Activated CD4-positive, alpha-beta T cell treated with anti-CD3 and anti-CD28 coated beads, Interleukin-2, amount 50 U/mL, for 16 hours (primary cell): Measurements from ENCODE around the gene DMD.

Experiments
- DNase-seq: peaks from one replicate; pipeline ENCODE4 v3.0.0-alpha.2; 2020

Gene DMD

DNA sequence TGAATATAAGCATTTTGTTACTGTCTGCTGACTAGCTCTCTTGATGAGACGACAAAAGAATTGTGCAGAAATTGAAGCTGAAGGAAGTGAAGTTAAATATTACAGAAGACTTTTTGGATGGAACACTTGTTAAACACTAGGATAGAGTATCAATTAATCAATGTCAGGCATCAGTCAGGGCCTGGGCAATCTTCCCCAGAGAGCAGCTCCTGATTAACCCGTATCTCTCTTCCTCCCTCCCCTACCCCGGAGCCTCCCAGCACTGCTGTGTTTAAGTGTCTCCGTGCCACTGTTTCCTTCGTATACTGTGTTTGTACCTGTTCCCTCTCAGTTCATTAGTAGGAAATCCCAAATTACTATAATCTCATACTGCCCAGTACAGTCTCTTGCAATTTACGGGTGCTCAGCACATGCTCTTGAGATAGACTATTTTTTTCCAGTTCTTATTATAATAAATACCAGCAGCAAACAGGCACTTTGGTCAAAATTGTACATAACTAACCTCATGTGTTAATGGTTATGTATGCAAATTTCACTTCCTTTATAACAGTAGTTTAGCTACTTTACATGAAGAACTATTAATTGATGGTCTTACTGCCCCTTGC lies 1373.8 kb downstream of the DMD start:
- DNase-seq = no peak

DNA sequence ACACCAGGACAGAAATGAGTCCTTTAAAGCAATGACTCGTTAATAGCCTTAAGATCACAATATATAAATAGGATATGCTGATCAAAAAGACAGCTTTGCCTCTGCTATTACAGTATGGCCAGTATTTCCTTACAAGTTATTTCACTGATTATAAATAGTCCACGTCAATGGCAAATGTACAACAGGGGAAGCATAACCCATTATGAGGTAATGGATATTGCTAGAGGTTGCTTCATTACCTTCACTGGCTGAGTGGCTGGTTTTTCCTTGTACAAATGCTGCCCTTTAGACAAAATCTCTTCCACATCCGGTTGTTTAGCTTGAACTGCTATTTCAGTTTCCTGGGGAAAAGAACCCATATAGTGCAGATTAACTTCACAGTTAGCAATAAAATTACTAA lies 1374.9 kb downstream of the DMD start:
- no peak for DNase-seq

DNA sequence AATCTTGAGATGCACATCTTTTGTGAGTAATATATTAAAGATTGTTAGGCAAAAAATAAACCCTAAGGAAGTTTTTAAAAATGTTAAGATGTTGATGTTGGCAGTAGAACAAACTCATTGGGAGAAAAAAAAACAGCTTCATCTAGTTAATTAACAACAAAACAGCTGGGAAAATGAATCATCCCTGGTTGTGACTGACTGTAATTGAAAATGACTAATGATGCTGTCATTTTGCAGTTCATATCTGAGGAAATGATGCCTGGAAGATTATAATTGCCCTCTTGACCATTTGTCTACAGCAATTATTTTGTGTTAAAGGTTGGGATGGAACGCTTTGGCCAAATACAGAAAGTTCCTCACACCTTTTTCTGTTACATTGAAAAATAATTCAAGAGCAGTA lies 1379.1 kb downstream of the DMD start:
- DNase-seq = no peak

DNA sequence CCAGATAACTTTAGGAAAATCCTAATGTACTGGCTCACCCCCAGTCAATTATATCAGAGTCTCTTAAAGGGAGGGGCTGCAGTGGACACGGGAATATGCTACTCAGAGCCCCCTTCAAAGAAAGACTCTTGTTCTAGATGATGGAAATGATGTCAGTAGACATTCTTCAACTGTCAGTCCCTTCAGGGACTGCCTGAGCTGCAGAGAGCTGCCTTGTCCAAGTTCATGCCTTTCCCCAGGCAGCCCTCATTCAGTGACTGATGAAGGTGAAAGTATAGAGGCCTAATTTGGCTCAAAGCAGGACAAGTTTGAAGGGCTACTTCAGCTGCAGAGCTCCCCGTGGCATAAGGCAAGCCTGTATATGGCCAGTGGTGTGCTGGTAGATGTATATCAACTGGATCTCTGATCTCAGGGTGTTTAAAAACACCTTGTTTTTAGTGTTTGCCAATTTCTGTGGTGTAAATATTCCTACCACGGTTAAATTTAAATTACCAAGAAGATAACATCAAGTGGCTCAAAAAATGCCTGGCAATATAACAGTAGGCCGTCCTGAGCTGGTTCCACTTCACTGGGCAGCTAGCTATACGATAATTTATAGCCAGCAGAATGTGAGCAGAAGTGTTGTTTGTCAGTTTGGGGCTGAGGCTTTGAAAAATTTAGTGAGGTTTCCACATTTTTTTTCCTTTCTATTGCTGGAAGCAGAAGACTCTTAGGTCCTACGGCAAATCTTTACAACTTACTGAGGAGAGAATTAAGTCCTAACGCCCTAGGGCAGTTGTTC lies 1390.7 kb downstream of the DMD start:
- no peak for DNase-seq

DNA sequence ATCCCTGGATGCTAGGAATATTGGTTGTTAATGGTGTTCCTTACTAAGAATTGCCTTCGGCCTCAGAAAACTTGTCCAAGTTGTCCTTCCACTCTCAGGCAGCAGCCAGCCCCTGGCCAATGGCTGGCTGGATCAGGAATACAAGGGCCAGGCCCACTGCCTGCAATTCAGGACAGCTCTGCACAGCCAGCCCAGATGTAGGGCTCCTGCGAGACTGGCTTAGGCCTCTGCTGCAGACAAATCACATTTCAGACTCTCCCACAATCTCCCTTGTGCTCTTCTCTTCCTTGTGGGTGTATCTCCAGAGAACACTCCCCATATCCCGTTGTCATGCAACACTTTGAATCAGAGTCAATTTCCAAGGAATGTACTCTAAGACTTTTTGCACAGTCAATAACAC lies 1391.9 kb downstream of the DMD start:
- no peak for DNase-seq

DNA sequence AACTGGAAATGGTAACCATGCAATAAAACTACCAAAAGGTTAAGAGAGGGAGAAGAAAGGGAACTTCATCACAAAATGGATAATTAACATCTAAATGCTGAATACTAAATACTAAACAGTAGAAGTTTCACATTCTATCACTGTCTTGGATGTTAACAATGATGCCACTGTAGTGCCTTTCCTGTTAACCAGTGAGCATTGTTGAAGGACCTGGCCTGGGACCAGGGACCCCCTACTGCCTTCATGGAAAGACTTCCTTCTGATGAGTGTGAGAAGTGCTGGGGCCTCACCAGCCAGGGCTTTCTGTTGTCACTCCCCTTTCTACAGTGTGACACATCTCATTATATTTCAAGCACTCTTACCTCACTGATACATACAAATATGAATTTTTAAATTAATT lies 1400.2 kb downstream of the DMD start:
- no peak for DNase-seq

DNA sequence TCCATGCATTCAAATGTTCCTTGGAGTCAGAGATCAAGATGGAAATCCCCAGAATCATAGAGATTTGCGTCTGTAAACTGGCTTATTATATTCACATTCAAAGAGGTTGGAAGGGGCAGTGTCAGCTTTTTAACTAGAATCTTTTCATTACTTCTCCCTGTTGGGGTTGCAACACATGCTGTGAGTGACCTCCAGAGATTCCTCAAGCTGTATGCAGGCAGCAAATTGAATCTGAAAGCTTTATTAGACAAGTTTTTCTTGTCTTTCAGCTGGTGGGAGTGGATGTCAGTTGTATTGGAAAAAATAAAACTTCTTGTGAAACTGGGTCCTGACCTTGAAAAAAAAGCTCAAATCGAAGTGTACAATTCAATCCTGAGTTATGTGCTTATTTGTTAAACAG lies 1403.0 kb downstream of the DMD start:
- no peak for DNase-seq

DNA sequence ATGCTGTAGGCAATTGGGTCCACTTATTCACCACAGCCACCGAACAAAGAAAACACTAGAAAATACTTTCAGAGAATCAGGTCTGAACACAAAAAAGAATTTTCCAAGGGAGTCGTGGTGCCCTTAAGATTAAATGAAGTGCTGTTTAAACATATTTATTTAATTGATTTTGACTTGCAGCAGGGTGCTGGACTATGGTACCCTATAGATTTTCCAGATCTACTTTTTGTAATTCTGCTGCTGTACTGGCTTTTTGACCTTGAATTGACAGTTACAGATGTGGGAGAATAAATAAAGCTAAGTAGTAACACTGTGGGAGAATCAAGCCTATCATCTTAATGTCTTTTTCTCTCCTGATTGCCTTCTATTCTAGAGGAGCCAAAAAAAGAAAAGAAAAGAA lies 1404.2 kb downstream of the DMD start:
- DNase-seq = no peak

DNA sequence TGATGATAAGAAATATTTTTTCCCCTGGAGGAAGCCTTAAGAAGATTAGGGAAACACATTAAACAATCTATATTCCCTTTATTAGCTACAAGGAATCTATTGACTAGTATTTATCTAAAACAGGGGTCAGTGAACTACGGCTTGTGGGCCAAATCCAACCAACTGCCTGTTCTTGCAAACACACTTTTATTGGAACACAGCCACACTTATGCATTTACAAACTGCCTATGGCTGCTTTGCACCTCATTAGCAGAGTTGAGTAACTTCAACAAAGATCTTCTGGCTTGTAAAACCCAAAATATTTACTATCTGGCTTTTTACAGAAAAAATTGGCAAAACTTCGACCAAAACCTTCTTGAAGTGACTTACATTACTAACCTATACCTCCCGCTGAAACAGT lies 1405.6 kb downstream of the DMD start:
- no peak for DNase-seq

DNA sequence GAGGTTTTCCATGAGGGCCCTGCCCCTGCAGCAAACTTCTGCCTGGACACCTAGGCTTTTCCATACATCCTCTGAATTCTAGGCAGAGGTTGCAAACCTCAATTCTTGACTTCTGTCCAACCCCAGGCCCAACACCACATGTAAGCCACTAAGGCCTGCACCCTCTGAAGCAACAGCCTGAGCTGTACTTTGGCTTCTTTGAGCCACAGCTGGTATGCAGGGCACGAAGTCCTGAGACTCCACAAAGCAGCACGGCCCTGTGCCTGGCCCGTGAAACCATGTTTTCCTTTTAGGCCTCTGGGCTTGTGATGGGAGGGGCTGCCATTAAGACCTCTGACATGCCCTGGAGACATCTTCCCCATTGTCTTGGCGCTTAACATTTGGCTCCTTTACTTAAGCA lies 1411.1 kb downstream of the DMD start:
- DNase-seq = no peak

DNA sequence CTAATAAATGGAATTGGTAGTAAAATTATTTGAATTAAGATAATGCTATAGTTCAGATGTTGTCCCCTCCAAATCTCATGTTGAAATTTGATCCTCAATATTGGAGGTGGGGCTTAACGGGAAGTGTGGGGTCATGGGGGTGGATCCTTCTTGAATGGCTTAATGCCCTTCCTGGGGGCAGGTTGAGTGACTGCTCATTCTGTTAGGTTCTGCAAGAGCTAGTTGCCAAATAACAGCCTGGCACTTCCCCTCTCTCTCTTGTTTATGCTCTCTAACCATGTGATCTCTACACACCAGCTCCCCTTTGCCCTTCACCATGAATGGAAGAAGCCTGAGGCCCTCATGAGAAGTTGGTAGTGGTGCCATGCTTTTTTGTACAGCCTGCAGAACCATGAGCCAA lies 1414.7 kb downstream of the DMD start:
- DNase-seq = no peak

DNA sequence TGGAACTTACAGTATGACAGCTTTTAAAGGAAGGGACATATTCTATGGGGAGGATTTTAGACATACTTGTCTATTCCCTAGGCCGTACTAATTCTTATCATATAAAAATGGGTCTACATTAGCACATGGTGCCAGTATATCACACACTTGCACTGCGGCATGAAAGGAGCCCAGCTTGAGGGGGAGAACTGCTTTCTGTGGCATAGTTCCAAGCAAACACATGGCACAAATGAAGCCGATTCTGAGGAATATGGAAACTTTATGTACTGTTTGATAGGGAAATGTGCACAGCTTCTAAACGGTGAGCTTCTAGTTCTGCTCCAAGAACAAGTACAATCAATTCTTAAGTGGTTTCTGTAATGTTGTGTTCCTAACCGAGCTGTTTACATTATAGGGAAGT lies 1463.9 kb downstream of the DMD start:
- DNase-seq = no peak

DNA sequence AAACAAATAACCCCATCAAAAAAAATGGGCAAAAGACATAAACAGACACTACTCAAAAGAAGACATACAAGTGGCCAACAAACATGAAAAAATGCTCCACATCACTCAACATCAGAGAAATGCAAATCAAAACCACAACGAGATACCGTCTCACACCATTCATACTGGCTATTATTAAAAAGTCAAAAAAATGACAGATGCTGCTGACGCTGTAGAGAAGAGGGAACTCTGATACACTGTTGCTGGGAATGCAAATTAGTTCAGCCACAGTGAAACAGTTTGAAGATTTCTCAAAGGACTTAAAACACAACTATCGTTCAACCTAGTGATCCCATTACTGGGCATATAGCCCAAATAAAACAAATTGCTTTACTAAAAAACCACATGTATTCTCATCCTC lies 1468.3 kb downstream of the DMD start:
- DNase-seq = no peak

DNA sequence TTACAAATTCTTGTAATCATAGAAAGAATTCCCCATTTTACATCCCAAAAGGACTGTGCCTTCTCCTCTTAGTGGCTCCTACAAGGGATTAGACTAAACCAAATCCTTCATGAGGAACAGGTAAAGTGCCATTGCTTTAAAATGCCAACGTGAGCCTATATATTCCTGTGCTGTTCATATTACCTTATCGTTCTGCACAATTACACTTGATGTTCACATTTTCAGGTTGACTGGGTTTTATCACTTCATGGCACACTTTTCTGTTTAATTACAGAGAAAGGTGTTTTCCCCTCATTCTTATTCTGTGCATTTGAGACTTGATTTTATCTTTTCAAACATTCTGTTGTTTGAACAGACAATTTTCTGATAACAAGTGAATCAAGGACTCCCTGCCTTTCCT lies 1493.9 kb downstream of the DMD start:
- no peak for DNase-seq

DNA sequence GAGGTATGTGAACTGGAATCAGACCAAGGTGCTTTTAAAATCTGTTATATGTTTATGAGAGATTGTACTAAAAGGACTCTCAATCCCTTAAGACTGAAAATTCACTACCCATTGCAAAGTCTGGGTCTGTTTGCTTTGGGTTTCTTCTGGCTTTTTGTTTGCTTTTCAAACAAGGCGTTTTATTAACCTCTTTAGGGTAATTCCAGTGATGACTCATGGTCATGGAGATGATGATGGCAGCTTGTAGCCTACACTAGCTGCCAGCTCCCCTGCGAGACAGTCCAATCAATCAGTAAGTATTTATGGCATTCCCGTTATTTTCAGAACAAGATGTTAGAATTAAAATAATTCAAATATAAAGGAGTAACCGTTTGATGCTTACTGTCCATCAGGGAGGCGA lies 1495.7 kb downstream of the DMD start:
- DNase-seq = no peak

DNA sequence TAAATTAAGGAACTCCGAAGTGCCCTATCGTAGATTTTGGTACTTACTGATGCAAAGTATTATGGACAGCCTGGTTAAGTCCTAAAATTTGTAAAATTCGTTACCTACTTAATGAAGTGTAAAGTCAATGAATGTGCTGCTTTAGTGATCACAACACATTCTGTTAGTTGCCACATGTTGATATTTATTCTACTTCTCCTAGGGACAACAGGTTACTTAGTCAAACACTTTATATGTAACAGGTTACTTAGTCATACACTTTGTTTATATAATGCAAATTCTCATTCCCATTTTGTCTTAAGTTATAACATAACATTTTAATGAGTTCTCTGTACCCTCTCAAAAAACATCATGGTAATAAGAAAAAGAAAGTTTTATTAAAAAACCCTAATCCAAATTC lies 1496.6 kb downstream of the DMD start:
- DNase-seq = no peak

DNA sequence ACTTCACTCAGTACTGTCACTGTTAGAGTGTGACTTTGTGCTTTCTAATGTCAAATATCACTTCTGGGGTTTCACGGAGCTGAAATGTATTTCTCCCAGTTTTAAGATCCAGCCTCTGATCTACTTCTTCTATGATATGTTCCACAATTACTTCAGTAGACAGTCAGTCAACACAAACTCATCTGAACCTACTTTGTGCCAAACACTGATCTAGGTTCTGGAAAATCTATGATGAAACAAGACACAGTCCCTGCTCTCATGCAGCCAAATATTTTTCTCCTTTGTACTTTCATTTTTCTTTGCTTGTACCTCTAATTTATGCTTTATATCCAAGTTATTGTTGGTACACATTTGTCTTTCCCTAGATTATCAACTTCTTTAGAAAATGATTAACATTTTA lies 1498.2 kb downstream of the DMD start:
- no peak for DNase-seq

DNA sequence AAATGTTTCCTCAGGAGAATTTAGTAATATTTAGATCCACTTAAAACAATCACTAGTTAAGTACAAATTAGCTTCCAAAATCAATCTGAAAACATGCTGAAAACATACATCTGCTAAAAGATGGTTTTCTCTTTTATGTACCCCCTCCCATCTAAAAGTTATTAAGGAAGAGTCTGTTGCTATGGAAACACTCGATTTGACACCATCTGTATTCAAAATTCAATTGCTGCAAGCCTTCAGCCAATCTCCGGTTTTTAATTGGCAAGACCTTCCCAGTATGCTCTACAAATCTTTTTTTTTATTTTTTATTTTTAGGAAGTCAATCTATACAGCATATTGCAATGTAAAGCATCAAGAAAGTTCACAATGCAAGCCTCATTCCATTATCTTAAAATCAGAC lies 1500.2 kb downstream of the DMD start:
- no peak for DNase-seq

DNA sequence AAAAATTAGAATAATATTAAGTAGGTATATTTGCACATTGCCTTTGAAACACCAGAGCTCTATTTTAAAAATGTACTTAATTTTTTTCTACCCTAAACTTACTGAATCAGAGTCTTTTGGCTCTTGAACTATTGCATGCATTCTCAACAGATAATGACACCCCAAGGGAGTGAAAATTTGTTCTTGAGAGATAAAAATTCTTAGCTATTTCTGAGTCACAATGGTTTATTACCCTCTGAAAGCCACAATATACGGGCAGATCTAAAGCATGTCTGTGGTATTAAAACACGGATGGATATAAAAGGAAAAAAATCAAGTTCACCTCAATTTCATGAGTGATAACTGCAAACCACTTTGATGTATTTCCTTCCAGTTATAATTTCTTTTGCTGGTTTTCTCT lies 1503.2 kb downstream of the DMD start:
- no peak for DNase-seq

DNA sequence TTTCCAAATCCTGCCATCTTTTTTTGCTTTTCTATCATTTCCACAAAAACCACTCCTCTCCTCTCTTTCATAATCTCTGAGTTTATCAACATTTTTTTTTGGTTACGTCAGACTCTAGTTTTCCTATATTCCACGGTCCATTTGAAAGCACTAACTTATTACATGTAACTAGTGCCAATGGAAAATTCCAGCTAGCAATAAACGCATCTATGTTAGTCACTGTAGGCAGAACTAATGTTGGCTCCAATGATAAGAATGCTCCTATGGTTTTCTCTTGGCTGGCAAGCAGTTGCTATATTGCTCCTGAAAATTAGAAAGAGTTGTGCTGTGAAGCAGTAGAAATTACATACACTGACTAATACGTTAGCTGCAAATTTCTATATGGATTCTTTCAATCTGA lies 1504.9 kb downstream of the DMD start:
- no peak for DNase-seq

DNA sequence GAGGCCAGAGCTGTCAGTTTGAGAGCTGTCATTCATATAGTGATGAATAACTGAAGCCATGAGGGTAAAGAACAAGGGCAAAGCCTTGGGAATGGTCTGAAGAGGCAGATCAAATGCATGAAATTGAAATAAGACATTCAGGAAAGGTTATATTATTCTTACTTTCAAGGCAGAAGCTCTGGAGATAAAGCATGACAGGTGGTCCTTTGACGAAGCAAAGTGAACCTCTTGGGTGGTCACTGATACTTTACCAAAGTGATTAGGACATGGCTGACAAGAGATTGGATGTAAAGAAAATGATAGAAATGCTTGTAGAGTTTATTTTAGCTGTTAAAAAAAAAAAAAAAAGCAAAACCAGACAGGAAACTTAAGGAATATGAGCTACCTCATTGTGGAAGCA lies 1505.5 kb downstream of the DMD start:
- DNase-seq = no peak

DNA sequence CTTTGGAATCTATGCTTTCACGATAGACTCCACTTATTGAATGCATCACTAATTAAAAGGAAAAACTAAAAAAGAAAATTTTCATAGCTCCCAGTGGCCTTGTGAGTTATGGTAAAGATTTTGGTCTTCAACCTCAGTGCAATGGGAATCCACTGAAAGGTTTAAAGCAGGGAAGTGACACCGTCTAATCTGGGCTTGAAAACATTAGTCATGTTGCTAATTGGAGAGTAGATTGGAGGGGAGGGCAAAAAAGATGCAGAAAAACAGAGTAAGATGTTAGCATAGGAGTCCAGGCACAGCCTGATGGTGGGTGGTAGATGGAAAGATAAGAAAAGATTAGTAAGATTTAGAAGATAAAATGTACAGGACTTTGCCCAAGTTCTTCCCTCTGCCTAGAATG lies 1506.4 kb downstream of the DMD start:
- DNase-seq = no peak

DNA sequence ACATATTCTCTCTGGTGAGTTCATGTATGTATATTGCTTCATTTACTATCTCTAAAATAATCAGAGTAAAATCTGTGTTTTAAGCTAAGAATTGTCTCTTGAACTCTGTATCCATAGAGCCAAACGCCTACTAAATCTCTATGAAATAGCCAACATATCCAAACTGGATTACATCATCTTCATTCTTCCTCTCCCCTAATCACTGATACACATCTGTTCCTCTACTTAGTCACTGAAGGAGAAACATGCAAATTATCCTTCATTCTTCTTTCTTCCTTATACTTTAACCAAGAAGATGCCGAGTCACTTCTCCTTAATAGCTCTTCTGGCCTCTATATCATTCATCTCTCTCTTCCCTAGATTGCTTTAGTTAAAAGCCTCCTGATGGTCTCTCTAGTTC lies 1509.1 kb downstream of the DMD start:
- DNase-seq = no peak

DNA sequence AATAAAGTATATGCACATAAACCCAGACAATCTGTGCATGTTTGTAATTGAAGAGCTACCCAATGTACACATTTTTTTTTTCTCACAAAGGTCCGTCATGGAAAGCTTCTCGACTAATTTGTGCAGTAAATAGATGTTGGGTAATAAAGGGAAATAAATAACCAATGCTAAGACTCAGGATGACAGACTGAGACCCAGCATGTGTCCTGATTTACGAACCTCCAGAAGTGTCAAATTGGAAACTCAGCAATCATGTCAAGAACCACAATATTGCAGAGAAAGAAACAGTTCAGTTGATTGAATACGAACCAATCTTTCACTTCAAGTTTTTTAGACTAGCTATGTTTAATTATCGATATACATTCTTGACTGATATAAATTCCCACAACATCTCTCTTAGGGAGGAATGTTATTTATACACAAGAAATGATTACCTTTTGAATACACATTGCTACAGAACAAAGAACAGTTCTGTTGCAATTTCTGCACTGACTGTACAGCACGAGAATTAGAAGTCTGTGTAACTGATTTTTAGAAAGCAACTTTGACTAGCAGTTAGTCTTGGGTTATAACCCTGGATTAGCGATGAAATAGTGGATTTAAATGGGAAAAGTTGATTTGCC lies 1513.9 kb downstream of the DMD start:
- DNase-seq = no peak

DNA sequence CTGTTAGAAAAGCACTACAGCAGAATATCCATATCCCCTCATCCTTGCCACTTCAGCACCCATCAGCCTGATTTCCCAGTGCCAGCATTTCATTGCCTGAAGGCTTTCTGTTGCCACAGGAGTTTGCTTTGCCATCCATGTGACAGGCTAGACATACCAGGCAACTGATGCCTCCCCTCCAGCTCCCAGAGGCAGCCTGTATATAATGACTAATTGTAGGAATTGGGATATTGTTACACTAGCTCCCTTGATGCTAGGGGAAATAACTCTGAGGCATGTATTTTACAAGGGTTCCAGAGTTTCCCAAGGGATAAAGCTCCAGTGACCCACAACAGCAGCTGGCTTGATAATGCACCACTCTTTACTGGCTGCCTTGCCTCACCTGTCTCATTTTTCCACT lies 1531.5 kb downstream of the DMD start:
- no peak for DNase-seq
